Gastrocnemius medialis (tissue), 4 donors: ENCODE data around the gene TSPYL1. TPM values are rescaled to one million over a fixed set of nuclear protein-coding genes. Genes with fewer than 3 reads are reported as not detected.

Experiments used
- ATAC-seq, 2 donors: fragments of 150-250 bp; one replicate each; pipeline ENCODE4 v1.9.1; 2016
- DNase-seq, 2 donors: peaks; one replicate each; pipeline ENCODE4 v3.0.0-alpha.2; 2019
- H3K27ac ChIP-seq, 4 donors: fragments of 200-600 bp; sonication (generic); 1 replicate in 1 of 4; 2 replicates in 3 of 4; pipeline ENCODE4 v1.5.1; 2016 to 2018; ENCODE audit warnings: mild to moderate bottlenecking in 2 of 4, moderate library complexity in 1 of 4
- H3K27me3 ChIP-seq, 3 donors: fragments of 200-600 bp; sonication (generic) in 2 of 3; 1 replicate in 1 of 3; 2 replicates in 2 of 3; pipeline versions ENCODE4 v1.5.1 to v1.6.0; 2016 to 2019; ENCODE audit warnings: mild to moderate bottlenecking in 1 of 3, moderate library complexity in 1 of 3
- H3K36me3 ChIP-seq, 2 donors: fragments of 200-600 bp; sonication (generic) in 1 of 2; one replicate each; pipeline ENCODE4 v1.5.1; 2017 to 2018
- H3K4me1 ChIP-seq, 2 donors: fragments of 200-600 bp; sonication (generic) in 1 of 2; one replicate each; pipeline ENCODE4 v1.5.1; 2016 to 2017; ENCODE audit warnings: mild to moderate bottlenecking in 2 of 2
- H3K4me3 ChIP-seq, 4 donors: fragments of 200-600 bp; sonication (generic) in 3 of 4; 1 replicate in 1 of 4; 2 replicates in 3 of 4; pipeline ENCODE4 v1.5.1; 2016 to 2019; ENCODE audit warnings: mild to moderate bottlenecking in 2 of 4
- H3K9me3 ChIP-seq, 3 donors: fragments of 200-600 bp; sonication (generic) in 2 of 3; 1 replicate in 1 of 3; 2 replicates in 2 of 3; pipeline ENCODE4 v1.5.1; 2016 to 2019
- CTCF ChIP-seq, 5 experiments: fragments of 450-650 bp in 3 of 5; fragments of 200-600 bp in 2 of 5; sonication (generic) in 2 of 5; IDR thresholded peaks in 4 of 5; conservative IDR thresholded peaks in 1 of 5; 1 replicate in 4 of 5; 2 replicates in 1 of 5; pipeline ENCODE4 v1.5.1; 2016 to 2019; ENCODE audit warnings: antibody characterized with exemption in 5 of 5, mild to moderate bottlenecking in 3 of 5, moderate library complexity in 3 of 5
- POLR2A ChIP-seq, 2 donors: fragments of 450-650 bp; IDR thresholded peaks; one replicate each; pipeline ENCODE4 v1.6.1; 2017; ENCODE audit warnings: antibody characterized with exemption in 2 of 2, mild to moderate bottlenecking in 2 of 2, moderate library complexity in 2 of 2
- in situ Hi-C, 4 donors: fragments of 200-750 bp; cut with MboI; loops; one replicate each; pipeline versions ENCODE4 v1.15.0 to v1.8.0; 2017; ENCODE audit warnings: low sequenced_read_pairs in 4 of 4
- intact Hi-C: fragments of 100-400 bp; cut with DNase I; formaldehyde crosslinking; loops from one replicate; pipeline ENCODE4 v1.15.1; 2023; ENCODE audit warnings: low total_unique reads
- total RNA-seq, 4 donors: library from RNA; depleted of rRNA; stranded (reverse); fragments of >200 nt; gene quantifications; one replicate each; pipeline versions ENCODE4 v1.1.0 to v1.2.3, GENCODE V29; 2016

TSPYL1 gene
- total RNA-seq, 4 donors from 2014 or later: 74.2 to 160 (median 81.2) TPM

- H3K4me3 ChIP-seq: no peak overlapping the region
- no peaks in the 10 kb centered on the region for H3K27me3 ChIP-seq
- no peaks in the 10 kb centered on the region for H3K4me1 ChIP-seq
- intact Hi-C loops (no loop called here), in situ Hi-C loops (no loop called here)
- no peaks in the 10 kb centered on the region for H3K36me3 ChIP-seq
- no peak for TF ChIP-seq POLR2A (IDR thresholded peaks at IDR 0.05)
- no peak for TF ChIP-seq CTCF (IDR thresholded peaks at IDR 0.05 in 4 of 5, conservative IDR thresholded peaks at IDR 0.05 in 1 of 5)
- no peak overlapping the region for H3K27ac ChIP-seq
- no peak for DNase-seq
- no peak for ATAC-seq
- H3K9me3 ChIP-seq: no peaks in the 10 kb centered on the region
Measured at GRCh38 chr6:116301104-116301503, 21.4 kb upstream of the TSPYL1 start.

- no peak overlapping the region for H3K4me3 ChIP-seq
- H3K4me1 ChIP-seq: no peaks in the 10 kb centered on the region
- no peaks in the 10 kb centered on the region for H3K27me3 ChIP-seq
- ATAC-seq: no peak
- H3K27ac ChIP-seq: no peak overlapping the region
- no peaks in the 10 kb centered on the region for H3K36me3 ChIP-seq
- in situ Hi-C loops (no loop called here), intact Hi-C loops (no loop called here)
- H3K9me3 ChIP-seq: no peaks in the 10 kb centered on the region
- TF ChIP-seq CTCF (IDR thresholded peaks at IDR 0.05 in 4 of 5, conservative IDR thresholded peaks at IDR 0.05 in 1 of 5) (no peak), POLR2A (IDR thresholded peaks at IDR 0.05) (no peak)
- DNase-seq: no peak
Measured at GRCh38 chr6:116300566-116300965, 20.8 kb upstream of the TSPYL1 start.

- no peaks in the 10 kb centered on the region for H3K9me3 ChIP-seq
- H3K4me1 ChIP-seq: no peaks in the 10 kb centered on the region
- no peak overlapping the region for H3K4me3 ChIP-seq
- intact Hi-C loops (no loop called here), in situ Hi-C loops (loop anchor here in 1 of 4 donors (25.0 kb wide), 1 partner anchor 238 kb away; the partner anchor contains the start of gene TRAPPC3L)
- no peaks in the 10 kb centered on the region for H3K36me3 ChIP-seq
- ATAC-seq (no peak), DNase-seq (no peak)
- H3K27me3 ChIP-seq: no peaks in the 10 kb centered on the region
- TF ChIP-seq POLR2A (IDR thresholded peaks at IDR 0.05) (no peak), CTCF (IDR thresholded peaks at IDR 0.05 in 4 of 5, conservative IDR thresholded peaks at IDR 0.05 in 1 of 5) (no peak)
- no peak overlapping the region for H3K27ac ChIP-seq
Measured at GRCh38 chr6:116298973-116299372, 19.2 kb upstream of the TSPYL1 start.

GRCh38 chr6:116298273-116298672, 18.5 kb upstream of the TSPYL1 start:
- Histone ChIP-seq H3K4me3 (no peak overlapping the region), H3K27ac (no peak overlapping the region), H3K27me3 (no peaks in the 10 kb centered on the region), H3K4me1 (no peaks in the 10 kb centered on the region), H3K36me3 (no peaks in the 10 kb centered on the region), H3K9me3 (no peaks in the 10 kb centered on the region)
- in situ Hi-C loops: loop anchor here in 1 of 4 donors (25.0 kb wide), 1 partner anchor 239 kb away; the partner anchor contains the start of gene TRAPPC3L
- DNase-seq (no peak), ATAC-seq (no peak)
- TF ChIP-seq CTCF (IDR thresholded peaks at IDR 0.05 in 4 of 5, conservative IDR thresholded peaks at IDR 0.05 in 1 of 5): no peak
- no peak for TF ChIP-seq POLR2A (IDR thresholded peaks at IDR 0.05)
- intact Hi-C loops: no loop called here

- TF ChIP-seq POLR2A (IDR thresholded peaks at IDR 0.05) (no peak), CTCF (IDR thresholded peaks at IDR 0.05 in 4 of 5, conservative IDR thresholded peaks at IDR 0.05 in 1 of 5) (no peak)
- intact Hi-C loops (loop anchor here (5.0 kb wide), 1 partner anchor 35 kb away; no protein-coding TSS in a partner anchor), in situ Hi-C loops (loop anchor here in 2 of 4 donors (5.0 to 25.0 kb wide), 2 partner anchors 235 to 245 kb away; partner anchors contain the start of gene TRAPPC3L (in 1 of the 2))
Measured at GRCh38 chr6:116292553-116292952, 12.8 kb upstream of the TSPYL1 start.

More at GRCh38 chr6:116292553-116292952, 12.8 kb upstream of the TSPYL1 start:
- H3K36me3 ChIP-seq: no peaks in the 10 kb centered on the region
- H3K4me3 ChIP-seq: no peak overlapping the region
- no peaks in the 10 kb centered on the region for H3K4me1 ChIP-seq
- DNase-seq (no peak), ATAC-seq (no peak)
- no peak overlapping the region for H3K27ac ChIP-seq
- H3K27me3 ChIP-seq: no peaks in the 10 kb centered on the region
- no peaks in the 10 kb centered on the region for H3K9me3 ChIP-seq
